CD4-positive, alpha-beta T cell treated with Interleukin-17A for 4 hours (primary cell): ENCODE results near the gene TRIP6.

Experiments used
- DNase-seq: peaks from one replicate; pipeline ENCODE4 v3.0.0-alpha.2; 2020; ENCODE audit warnings: mixed read lengths

The TRIP6 gene

GRCh38 chr7:100874577-100875355 is 7.6 kb downstream of the TRIP6 start, which contains the start of gene SRRT:
SRRT (plus strand) TSS chr7:100875103; CDS start chr7:100875591, 488 bp downstream.
- peak; percentile 99 for DNase-seq

- peak; percentile 23 for DNase-seq
Observed at GRCh38 chr7:100875356-100875751, 8.2 kb downstream of the TRIP6 start.

- DNase-seq: no peak
Observed at GRCh38 chr7:100878013-100878412, 10.8 kb downstream of the TRIP6 start.

GRCh38 chr7:100878685-100879084 is 11.5 kb downstream of the TRIP6 start:
- DNase-seq: no peak

GRCh38 chr7:100879685-100880261 is 12.6 kb downstream of the TRIP6 start:
- DNase-seq: no peak

- no peak for DNase-seq
Observed at GRCh38 chr7:100880645-100881044, 13.5 kb downstream of the TRIP6 start.

- no peak for DNase-seq
Observed at GRCh38 chr7:100881136-100881535, 13.9 kb downstream of the TRIP6 start.

GRCh38 chr7:100882201-100882600 is 15.0 kb downstream of the TRIP6 start:
- DNase-seq: no peak

- no peak for DNase-seq
Observed at GRCh38 chr7:100882785-100883526, 15.8 kb downstream of the TRIP6 start.

- DNase-seq: peak; percentile 50
Observed at GRCh38 chr7:100884736-100885439, 17.7 kb downstream of the TRIP6 start.

- DNase-seq: no peak
Observed at GRCh38 chr7:100885440-100886141, 18.4 kb downstream of the TRIP6 start.

- DNase-seq: no peak
Observed at GRCh38 chr7:100886142-100886935, 19.2 kb downstream of the TRIP6 start.

- no peak for DNase-seq
Observed at GRCh38 chr7:100886936-100887515, 19.8 kb downstream of the TRIP6 start.

GRCh38 chr7:100887516-100888290 is 20.5 kb downstream of the TRIP6 start:
- DNase-seq: peak; percentile 71

GRCh38 chr7:100888291-100888987 is 21.3 kb downstream of the TRIP6 start:
- DNase-seq: no peak

- DNase-seq: no peak
Observed at GRCh38 chr7:100888988-100889750, 22.0 kb downstream of the TRIP6 start, which contains the start of gene UFSP1. UFSP1 (minus strand) TSS chr7:100889715; CDS start chr7:100889271, 444 bp downstream.

GRCh38 chr7:100890653-100891567 is 23.7 kb downstream of the TRIP6 start:
- peak; percentile 30 for DNase-seq
